Activated CD8-positive, alpha-beta memory T cell treated with anti-CD3 and anti-CD28 coated beads, Interleukin-2, amount 50 U/mL, for 4 hours (primary cell): ENCODE data around the gene KCND3.

ENCODE experiments used
- DNase-seq: peaks from one replicate; pipeline ENCODE4 v3.0.0-alpha.2; 2020

Gene KCND3

DNA sequence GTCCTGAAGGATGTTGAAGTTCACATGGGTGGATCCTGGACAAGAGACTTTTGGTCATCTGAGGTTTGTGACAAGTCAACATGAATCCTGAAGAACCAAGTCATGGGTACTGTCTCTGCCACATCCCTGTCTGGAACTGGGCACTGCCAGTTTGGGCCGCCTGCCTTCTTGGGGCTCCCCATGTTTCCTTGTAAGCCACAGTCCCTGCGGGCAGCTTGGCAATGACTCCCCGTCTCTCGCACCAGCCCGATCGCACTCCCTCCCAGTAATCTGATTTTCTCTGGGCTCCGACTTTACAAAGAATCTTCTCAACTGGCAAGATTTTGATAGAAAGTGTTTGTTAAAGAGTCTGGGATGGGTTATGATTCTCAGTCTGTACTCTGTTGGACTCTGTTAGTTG, 153.4 kb downstream of the KCND3 start:
- DNase-seq, result no peak

DNA sequence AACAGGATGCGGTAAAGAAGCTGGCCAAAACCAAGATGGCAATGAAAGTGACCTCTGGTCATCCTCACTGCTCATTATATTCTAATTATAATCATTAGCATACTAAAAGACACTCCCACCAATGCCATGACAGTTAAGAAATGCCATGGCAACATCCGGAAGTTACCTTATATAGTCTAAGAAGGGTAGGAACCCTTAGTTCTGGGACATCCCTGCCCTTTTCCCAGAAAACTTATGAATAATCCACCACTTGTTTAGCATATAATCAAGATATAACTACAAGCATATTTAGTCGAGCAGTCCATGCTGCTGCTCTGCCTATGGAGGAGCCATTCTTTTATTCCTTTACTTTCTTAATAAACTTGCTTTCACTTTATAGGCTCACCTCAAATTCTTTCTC, 154.0 kb downstream of the KCND3 start:
- no peak for DNase-seq

DNA sequence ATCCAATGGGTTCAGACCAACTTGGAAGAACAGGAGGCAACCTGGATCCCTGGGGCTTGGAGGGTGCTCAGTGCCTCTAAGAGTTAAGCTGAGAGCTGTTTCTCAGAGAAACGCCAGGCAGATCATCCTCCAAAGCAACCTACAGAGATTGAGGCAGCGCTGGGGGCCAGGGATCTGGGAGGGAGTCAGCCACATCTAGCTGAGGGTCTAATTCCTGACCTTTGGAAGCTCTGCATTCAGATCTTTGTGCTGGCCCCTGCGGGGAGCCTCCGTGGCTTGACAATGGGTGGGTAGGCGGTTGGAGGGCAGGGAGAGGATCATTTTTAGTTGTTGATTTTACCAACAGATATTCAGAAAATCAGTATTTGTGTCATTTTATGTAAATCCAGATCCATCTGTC, 154.5 kb downstream of the KCND3 start:
- no peak for DNase-seq

DNA sequence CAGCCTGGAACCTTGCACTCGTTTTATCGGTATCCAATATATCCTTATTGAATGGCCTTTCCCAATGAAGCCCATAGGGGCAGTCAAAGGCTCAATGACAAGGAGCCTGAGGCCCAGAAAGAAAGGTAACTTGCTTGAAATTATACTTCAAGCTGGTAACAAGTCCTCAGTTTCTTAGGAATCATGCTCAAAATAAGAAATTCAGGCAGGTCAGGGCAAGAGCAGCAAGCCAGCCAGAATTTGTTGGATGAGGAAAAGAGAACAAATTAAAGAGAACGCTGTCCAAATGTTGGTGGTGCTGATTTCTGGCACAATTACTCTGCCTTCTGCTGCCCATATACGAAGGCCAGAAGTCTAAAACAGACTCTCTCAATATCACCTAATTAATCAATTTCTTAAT, 156.1 kb downstream of the KCND3 start:
- DNase-seq, result no peak

DNA sequence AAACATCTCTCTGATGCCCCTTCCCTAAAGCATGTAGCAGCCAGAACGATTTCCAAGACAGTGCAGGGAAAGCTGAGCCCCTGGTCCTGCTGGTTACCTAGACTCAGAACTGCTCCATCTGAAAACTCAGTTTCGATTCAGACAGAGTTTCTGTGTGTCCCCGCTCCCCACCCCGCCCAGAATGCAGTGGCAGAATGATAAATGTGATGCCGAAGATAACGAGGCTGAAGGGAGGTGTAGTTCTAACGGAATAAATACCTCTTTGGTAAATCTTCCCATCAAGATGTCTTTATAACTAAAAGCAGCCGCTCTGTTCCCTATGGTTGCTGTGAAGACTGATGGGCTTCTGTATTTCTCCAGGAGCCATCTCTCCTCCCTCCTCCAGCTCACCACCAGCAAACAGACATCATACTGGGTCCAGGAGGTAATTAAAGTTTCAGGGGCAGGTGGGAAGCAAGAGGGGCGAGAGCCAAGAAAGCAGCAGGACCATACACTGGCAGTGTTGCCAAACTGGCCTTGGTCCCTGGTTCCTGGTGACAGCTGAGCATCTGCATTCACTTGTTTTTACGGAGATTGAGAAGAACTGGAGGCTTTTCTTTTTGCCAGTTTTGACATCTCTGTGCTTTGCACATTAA, 156.8 kb downstream of the KCND3 start:
- DNase-seq, result no peak

DNA sequence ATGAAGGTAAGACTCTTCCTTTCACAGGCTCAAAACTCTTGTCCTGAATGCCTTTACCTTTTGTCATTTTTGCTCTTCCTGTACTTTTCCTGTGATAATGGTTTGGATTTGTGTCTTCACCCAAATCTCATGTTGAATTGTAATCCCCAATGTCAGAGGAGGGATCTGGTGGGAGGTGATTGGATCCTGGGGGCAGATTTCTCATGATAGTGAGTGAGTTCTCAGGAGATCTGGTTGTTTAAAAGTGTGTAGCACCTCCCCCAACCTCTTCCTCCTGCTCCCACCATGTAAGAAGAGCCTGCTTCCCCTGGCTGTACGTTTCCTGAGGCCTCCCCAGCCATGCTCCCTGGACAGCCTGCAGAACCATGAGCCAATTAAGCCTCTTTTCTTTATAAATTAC, 158.3 kb downstream of the KCND3 start:
- DNase-seq, result no peak

DNA sequence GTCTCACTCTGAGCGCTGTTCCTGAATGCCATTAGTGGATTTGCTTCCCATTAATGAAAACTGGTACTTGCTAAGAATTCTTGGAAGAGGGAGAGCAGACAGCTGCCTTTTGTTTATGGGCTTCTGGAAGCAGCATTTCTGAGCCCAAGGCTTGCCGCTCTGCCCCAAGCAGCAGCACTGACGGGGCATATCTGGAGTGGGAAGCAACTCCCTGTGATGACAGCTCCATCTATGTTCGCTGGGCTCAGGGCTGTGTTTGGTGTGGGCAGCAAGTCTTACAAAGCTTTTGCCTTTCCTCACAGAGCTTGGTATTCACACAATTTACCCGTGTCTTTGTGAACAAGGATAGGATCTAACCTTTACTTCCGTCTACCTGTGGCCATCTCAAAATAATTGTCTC, 161.5 kb downstream of the KCND3 start:
- DNase-seq, result no peak

DNA sequence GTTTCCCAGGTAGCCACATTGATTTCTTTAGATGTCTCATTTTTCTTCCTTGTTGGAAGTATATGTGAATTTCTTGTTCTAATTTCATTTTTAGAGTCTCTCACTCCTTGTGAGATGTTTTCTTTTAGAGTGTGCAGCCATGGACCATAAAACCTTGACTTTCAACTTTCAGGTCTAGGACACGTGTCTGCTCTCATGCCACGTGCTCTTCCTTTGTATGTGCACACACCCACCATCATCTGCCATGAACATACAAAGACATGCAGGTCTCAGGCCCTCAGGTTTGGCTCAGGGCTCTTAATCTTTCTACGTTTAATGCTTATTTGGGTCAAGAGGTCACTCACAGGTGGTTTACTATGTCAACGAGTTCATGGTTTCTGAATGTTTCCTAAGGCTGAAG, 163.2 kb downstream of the KCND3 start:
- no peak for DNase-seq

DNA sequence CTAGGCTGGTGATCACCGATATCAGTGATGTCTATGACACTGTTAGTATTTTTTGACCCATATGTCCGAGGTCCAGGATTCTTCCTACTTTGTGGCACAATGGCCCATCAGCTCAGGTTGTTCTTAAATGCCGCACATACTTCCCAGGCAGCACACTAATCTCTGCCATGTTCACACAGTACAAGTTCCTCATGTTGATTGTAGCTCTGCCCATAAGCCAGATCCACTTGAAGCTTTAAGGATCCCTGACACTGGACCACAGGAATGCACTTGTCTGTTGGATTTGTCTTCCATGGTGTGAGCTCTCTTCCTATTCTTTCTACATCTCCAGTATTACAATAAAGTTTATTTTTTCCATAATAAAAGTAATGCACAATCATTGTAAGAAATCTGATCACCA, 164.3 kb downstream of the KCND3 start:
- no peak for DNase-seq

DNA sequence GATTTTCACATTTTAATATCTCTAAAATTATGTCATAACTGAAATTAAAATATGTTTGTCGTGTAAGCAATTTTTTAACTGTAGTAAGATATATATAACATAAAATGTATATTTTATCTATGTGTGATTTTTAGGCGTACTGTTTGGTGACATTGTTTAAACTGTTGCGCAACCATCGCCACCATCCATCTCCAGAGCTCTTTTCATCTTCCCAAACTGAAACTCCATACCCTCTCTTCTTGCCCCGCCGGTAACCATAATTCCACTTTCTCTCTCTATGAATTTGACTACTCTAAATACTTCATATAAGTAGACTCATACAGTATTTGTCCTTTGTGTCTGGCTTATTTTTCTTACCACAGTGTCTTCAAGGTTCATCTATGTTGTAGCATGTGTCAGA, 167.3 kb downstream of the KCND3 start:
- DNase-seq, result no peak

DNA sequence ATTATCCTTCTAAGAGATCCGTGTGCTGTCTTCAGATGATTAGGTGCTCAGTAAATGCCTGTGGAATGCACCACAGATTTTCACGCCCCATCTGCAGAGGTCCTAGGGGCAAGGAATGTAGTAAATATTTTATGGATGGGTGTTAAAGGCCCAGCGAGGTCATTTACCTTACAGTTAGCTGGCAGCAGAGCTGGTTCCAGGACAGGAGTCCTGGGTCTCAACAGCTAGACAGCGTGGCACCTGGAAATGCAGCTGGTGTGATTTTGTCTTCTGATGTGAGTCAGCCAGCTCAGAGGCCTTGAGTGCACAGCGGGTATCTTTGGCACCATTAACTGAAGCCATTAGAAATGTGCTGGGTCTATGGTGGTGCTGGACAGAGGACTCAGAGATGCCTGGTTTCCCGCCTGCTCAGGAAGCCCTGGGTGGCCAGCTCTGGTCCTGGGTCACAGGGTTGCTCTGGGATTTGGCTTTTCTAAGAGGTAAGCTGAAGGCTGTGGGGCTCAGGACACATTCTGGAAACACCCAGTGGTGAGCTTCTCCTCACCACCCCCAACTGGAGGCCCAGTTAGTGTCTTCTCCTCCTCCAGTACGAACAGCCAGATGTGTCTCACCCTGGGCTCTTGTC, 168.2 kb downstream of the KCND3 start:
- DNase-seq, result no peak

DNA sequence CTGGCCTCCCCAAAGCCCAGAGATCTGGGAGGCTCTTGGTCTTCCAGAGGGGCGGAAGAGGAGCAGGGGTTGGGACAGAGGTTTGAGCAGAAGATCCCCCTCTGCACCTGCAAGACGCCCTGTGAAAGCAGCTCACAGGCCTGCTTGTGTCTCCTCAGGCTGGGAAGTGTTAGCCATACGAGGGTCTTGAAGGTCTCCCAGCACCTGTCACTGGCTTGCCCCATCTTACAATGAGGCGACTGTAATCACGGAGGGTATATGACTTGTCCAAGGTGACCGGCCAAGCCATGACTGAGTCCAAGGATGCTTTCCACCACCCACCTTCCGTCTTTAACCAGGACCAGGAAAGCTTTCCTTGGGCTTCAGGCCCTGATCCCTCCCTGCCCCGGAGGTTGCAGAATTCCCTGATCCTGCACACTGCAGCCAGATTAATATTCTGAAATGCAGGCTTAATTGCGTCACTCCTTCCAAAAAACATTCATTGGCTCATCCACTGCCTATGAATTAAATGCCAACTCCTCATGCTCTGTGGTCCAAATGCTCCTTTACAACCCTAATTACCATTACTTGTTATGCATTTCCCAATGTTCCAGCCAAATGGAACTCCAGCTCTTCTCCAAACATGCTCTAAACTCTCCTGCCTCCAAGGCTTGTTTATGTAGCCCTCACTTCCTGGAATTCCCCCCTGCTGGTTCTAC, 169.8 kb downstream of the KCND3 start:
- DNase-seq, result no peak

DNA sequence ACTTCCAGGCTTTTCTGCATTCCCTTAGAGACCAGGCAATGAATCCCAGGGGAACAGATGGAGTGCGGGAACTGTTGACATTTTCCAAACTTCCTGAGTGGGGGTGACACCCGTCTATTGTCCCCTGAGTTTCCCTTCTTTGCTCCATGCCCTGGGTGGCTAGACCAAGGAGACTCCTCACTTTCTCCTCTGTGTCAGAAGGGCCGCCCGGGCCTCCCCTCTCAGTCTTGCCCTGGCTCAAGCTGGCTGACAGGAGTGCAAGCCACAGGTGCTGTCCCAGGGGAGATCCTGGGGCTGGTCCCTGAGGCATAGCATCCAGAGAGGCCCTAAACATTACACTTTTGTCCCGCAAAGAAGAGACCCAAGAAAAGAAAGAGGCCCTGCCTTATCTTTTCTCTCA, 170.9 kb downstream of the KCND3 start:
- DNase-seq, result no peak

DNA sequence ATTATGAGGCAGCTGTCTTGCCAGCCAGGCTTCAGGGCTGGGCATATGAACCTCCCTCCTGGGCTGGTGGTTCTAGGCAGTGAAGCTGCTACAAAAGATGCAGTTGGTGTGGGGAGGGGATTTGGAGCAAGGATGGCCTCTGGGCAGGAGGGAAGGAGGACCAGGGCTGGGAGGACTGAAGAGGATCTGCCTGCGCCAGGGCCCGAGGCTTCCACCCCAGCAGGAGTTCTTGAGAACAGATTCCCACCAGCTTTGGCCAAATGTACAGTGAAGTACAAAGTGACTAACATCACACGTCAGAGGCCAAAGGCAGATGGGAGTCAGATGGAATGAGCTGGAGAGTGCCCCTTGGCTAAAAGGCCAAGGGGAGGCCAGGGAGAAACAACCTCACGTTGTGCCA, 171.4 kb downstream of the KCND3 start:
- DNase-seq, result no peak

DNA sequence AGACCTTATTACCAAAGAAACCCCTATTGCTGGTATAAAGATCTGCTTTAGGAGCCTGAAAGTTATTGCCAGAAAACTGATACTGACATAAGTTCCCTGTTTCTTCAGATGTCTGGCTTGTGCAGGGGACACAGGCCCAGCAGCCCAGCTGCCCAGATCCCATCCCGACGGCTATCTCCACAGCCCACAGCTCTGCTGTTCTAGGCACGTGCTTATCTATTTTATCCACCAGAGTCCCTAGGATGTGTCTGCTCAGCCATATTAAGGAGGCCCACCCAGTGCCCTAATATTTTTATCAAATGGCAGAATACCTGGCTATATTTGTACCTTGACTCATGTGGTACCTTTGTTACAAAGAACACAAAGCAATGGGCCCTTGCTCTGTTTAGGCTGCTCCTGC, 174.8 kb downstream of the KCND3 start:
- no peak for DNase-seq

DNA sequence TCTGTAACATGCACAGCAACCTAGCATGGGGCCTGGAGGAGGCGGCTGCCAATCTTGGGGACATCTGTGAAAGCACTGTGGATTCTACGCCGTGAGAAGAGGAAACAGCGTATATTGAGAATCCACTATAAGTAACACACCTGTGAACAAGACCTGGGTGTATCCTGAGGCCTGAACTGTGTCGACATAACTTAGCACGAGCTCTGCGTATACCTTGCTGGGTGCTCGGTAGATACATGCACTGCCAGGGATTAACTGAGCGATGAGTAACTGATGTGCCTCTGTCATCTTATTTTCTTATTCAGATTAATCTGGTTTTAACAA, 175.2 kb downstream of the KCND3 start:
- DNase-seq, result no peak

DNA sequence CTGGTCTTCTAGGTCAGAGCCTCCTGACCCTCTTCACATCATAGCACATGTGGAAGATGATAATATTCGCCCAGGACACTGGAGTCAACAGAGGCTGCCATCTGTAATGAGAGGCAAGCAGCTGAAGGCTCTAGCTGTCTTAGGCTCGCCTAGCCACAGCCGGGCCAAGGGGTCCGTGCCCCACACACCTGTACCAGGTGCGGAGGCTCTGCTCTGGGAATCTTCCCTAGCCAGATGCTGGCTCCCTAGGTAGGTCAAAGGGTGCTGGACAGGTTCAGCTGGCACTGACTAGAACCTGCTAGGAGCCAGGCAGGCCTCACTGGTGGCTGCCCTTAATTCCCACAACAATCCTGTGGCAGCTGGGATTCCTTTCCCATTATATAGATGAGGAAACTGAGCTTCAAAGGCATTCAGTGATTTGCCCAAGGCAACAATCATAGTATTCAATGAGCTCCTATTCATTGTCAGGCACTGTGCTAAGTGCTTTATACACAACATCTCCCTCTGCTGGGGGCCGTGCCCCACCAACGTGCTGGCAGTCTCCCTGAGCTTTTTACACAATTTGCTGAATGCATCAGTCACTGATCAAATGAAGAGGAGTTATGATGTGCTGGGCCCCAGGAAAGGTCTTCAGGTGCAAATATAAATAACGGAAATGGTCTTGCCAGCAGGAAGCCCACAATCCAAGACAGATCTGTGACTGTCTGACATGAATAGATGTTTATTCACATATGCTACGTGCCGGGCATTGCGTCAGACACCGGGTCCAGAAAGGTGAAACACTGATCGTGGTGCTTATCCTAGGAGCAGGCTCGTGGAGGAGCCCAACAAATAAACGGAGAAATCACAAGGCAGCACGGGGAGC, 175.8 kb downstream of the KCND3 start:
- no peak for DNase-seq

DNA sequence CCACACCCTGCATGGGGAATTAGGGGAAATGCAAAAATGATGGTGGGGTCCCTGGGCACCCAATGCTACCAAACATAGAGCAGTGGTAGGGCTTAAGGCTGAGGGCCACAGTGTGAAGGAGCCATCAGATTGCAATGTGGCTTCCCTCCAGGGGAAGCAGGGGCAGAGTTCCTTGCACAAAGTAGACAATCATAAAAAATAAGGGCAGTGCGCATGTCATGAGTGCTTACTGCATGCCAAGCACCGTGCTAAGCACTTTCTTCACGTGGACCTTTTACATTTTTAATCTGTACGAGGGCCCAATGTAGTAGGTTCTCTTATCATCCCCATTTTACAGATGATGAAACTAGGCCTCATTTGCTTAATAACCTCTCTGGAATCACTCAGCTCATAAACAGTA, 177.2 kb downstream of the KCND3 start:
- DNase-seq, result no peak

DNA sequence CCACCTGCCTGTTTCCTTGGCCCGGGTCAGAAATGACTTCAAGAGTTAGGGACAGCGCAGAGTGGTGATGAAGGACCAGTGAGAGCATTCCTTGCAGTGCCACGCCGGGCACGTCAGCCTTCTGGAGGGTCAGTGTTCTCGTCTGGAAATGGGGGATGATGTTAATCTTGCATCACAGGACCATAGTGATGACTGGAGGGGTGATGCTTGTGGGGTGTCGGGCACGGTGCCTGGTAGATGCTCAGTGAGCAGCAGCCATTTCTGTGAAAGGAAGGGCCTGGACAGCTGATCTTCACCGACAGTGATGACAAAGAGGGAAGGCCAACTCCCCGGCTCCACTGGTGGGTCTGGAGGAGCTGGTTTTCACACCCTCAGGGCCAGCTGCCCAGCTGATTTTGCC, 177.6 kb downstream of the KCND3 start:
- no peak for DNase-seq

DNA sequence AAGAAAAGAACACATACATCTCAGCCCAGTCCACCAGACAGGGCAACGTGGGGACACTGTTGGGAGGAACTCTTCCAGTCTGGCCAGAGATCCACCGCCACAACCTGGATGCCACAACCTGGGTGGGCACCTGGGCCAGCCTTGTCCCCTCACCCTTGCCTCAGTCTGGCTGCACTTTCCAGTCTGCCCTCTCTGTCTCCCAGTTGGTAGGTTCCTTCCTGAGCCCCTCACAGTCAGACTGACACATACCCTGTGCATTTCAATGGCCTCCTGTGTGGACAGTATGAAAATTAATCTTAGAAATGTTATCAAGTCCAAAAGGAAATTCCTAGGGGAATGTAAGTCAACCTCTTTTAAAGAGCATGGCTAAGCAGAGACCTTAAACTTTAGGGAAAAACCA, 184.2 kb downstream of the KCND3 start:
- DNase-seq, result no peak

DNA sequence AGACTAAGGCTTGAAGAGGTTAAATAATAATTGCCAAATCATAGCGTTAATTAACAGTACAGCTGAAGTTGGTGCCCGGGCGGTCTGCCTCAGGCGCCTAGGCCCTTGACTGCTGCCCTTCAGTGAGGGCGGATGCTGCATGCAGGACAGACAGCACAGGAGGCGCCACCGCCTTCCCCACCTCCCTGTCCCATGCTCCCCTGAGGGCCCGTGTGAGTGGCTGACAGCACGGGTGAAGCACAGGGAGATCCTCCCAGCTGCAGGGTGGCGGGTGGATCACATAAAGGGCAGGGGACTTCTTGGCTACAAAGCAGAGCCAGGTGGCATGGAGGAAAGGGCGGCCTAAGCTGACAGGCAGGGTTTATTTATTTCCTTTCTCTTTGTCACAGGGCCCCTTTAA, 184.7 kb downstream of the KCND3 start:
- DNase-seq, result no peak

DNA sequence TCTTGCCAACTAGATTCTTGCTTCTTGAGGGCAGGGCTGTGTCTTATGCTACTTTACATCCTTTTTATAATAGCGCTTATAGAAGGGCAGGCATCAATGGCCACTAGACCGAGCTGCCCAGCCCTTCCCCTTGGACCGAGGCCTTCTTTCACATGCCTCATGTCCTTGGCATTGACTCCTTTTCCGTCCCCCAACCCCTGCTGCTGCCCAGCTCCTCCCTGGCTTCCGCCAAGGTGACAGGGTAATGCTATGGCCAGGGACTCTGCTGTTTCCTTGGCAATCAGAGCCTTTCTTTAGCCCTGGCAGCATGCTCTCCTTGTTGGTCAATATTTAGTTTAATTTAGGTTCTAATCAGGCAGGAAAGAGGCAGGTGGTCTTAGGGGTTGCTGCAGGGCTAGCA, 185.5 kb downstream of the KCND3 start:
- no peak for DNase-seq

DNA sequence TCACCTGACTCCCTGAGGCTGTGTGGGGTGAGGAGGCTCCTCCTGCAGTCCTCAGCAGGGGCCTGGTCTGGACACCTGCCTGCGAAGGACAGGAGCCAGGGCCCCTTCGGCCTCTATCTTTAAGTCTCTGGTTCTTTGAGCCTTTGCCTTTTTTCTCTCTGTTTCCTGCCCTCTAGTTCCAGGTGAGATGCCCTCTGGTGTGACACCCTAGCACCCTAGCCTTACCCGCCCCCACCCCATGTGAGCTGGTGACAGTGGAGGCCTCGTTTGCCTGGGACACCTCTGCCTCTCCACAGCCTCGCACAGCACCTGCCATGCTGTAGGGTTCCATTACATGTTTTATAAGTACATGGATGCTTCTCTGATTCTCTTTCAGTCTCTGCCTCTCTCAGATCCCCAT, 186.5 kb downstream of the KCND3 start:
- no peak for DNase-seq

DNA sequence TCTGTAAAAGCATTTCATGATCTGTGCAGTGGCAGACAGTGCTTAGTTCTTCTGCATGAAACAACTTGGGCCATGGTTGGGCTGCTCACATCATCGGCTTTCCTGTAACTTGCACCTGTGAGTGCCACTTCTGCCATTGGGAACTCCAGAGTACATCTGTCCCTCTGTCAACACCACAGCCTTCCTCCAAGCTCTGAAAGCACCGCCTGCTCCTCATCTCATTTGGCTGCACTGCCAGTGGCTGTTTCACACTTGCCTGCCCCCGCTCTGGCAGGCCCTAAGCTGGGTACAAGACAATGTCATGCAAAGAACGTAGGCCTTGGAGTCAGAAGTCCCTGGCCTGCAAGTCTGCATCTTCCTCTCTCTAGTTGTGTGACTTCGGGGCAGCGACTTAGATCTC, 187.4 kb downstream of the KCND3 start:
- no peak for DNase-seq
